Endothelial cell of umbilical vein (primary cell): Measurements from ENCODE around the gene WDR18. TPM values are rescaled to one million over a fixed set of nuclear protein-coding genes. Genes with fewer than 3 reads are reported as not detected.

ENCODE experiments used
- BruUV-seq: library from RNA; stranded (reverse); fragments of 400-500 nt; replicated peaks from 2 replicates; lab custom pipeline; 2021; lab: Mats Ljungman, UMichigan
- CTCF ChIA-PET: fragments of 300-600, 350-600 bp; sonication (Branson Sonifier 250); formaldehyde crosslinking; loops from one replicate; lab custom pipeline; 2021; ENCODE audit warnings: antibody characterized with exemption, inconsistent platforms; lab: Charles Lee
- POLR2A ChIA-PET: fragments of 300-600, 350-600 bp; sonication (Branson Sonifier 250); formaldehyde crosslinking; loops from one replicate; lab custom pipeline; 2021; ENCODE audit warnings: antibody characterized with exemption, inconsistent platforms; lab: Charles Lee
- DNase-seq: peaks from one replicate; pipeline ENCODE4 v3.0.0-alpha.2; 2011; ENCODE audit warnings: low read depth, low spot score
- FAIRE-seq: peaks from 2 replicates; lab custom pipeline; 2011; peaks lifted over from hg19 to GRCh38; lab: Jason Lieb, UNC
- H2AFZ ChIP-seq: 2 replicates; pipeline ENCODE4 v1.6.0; 2012; ENCODE audit warnings: low read depth, low read length, control low read depth, inconsistent platforms
- H3K27ac ChIP-seq: 2 replicates; pipeline ENCODE4 v1.5.1; 2011; ENCODE audit warnings: low read depth, mild to moderate bottlenecking, control low read depth, low read length, moderate library complexity; ENCODE audit not compliant: insufficient read depth
- H3K27me3 ChIP-seq, 2 experiments: 2 replicates each; pipeline versions ENCODE4 v1.6.0 to v1.6.1; 2011; ENCODE audit warnings: low read length in 2 of 2, mixed read lengths in 1 of 2; ENCODE audit not compliant: control insufficient read depth in 2 of 2, insufficient read depth in 2 of 2
- H3K36me3 ChIP-seq, 2 experiments: 2 replicates in 1 of 2; 3 replicates in 1 of 2; pipeline ENCODE4 v1.5.1; 2011; ENCODE audit warnings: low read length in 2 of 2, mild to moderate bottlenecking in 1 of 2, moderate library complexity in 1 of 2; ENCODE audit not compliant: control insufficient read depth in 2 of 2, insufficient read depth in 2 of 2; ENCODE audit errors: extremely low read depth in 1 of 2
- H3K4me1 ChIP-seq: 3 replicates; pipeline ENCODE4 v1.5.1; 2011; ENCODE audit warnings: mild to moderate bottlenecking, low read length; ENCODE audit not compliant: control insufficient read depth, insufficient read depth; ENCODE audit errors: extremely low read depth
- H3K4me2 ChIP-seq: 2 replicates; pipeline ENCODE4 v1.6.1; 2011; ENCODE audit warnings: low read length, control low read depth, mixed read lengths; ENCODE audit not compliant: insufficient read depth
- H3K4me3 ChIP-seq, 3 experiments: fragments of 200-600 bp in 1 of 3; sonication (generic), shearing (Covaris generic) in 1 of 3; replicated peaks in 1 of 3; 2 replicates each; pipeline ENCODE4 v1.5.1; 2011 to 2016; ENCODE audit warnings: control low read depth in 3 of 3, low read length in 3 of 3, mild to moderate bottlenecking in 2 of 3, inconsistent platforms in 1 of 3, low read depth in 1 of 3, moderate library complexity in 1 of 3; ENCODE audit not compliant: insufficient read depth in 1 of 3
- H3K79me2 ChIP-seq: 2 replicates; pipeline ENCODE4 v1.6.0; 2012; ENCODE audit warnings: low read length, inconsistent platforms; ENCODE audit not compliant: control insufficient read depth, insufficient read depth
- H3K9ac ChIP-seq: replicated peaks from 2 replicates; pipeline ENCODE3; 2011; ENCODE audit warnings: low read length, control low read depth; ENCODE audit not compliant: insufficient read depth; ENCODE audit errors: extremely low read depth
- H3K9me1 ChIP-seq: replicated peaks from 3 replicates; pipeline ENCODE4 v1.6.0; 2011; ENCODE audit warnings: mild to moderate bottlenecking, low read length; ENCODE audit not compliant: control insufficient read depth, insufficient read depth; ENCODE audit errors: extremely low read depth
- H3K9me3 ChIP-seq: replicated peaks from 2 replicates; pipeline ENCODE4 v1.5.1; 2012; ENCODE audit warnings: low read length, inconsistent platforms; ENCODE audit not compliant: control insufficient read depth, insufficient read depth
- H4K20me1 ChIP-seq: replicated peaks from 2 replicates; pipeline ENCODE3; 2011; ENCODE audit warnings: mild to moderate bottlenecking, low read length; ENCODE audit not compliant: control insufficient read depth, insufficient read depth; ENCODE audit errors: extremely low read depth
- CTCF ChIP-seq, 2 donors: IDR thresholded peaks; 1 replicate in 1 of 2; 2 replicates in 1 of 2; pipeline ENCODE4 v1.5.1; 2011; ENCODE audit warnings: low read length in 2 of 2, mild to moderate bottlenecking in 2 of 2, moderate library complexity in 2 of 2, control low read depth in 1 of 2, inconsistent platforms in 1 of 2, low read depth in 1 of 2; ENCODE audit not compliant: insufficient read depth in 1 of 2; ENCODE audit errors: extremely low read depth in 1 of 2
- EZH2 ChIP-seq: IDR thresholded peaks from 2 replicates; pipeline ENCODE4 v1.6.1; 2012; ENCODE audit warnings: borderline replicate concordance, low read depth, mild to moderate bottlenecking, moderate library complexity, low read length, inconsistent platforms; ENCODE audit not compliant: severe bottlenecking
- MAX ChIP-seq: IDR thresholded peaks from 2 replicates; pipeline ENCODE4 v1.6.1; 2011; ENCODE audit not compliant: insufficient read depth, insufficient read length
- dilution Hi-C: fragments of 300-500 bp; cut with MboI; formaldehyde crosslinking; loops from one replicate; pipeline ENCODE4 v1.15.0; 2019; ENCODE audit warnings: low sequenced_read_pairs; ENCODE audit not compliant: extremely low pct_ligation_motif_present
- intact Hi-C: fragments of 100-400 bp; cut with micrococcal nuclease; formaldehyde crosslinking; loops from one replicate; pipeline ENCODE4 v1.10.0; 2022
- polyA plus RNA-seq, 4 experiments: library from polyadenylated mRNA; depleted of rRNA in 3 of 4; stranded (reverse) in 3 of 4; unstranded in 1 of 4; fragments of >200 nt; gene quantifications; 2 replicates each; pipeline versions ENCODE4 v1.2.1 to v1.2.3, GENCODE V29; 2011 to 2012; ENCODE audit warnings: missing spikeins in 1 of 4
- total RNA-seq: library from RNA; stranded (reverse); gene quantifications from 2 replicates; pipeline ENCODE4 v1.2.3, GENCODE V29; 2021

Gene WDR18
- total and polyA plus RNA-seq, 2 donors (not counting 3 experiments of a cell fraction or from before 2014, with no cell fraction given): 54.8 to 102 TPM

- POLR2A ChIA-PET: no interaction called here
- no peaks in the 10 kb centered on the region for H3K79me2 ChIP-seq
Measured at GRCh38 chr19:943551-944170, 40.5 kb upstream of the WDR18 start.

More at GRCh38 chr19:943551-944170, 40.5 kb upstream of the WDR18 start:
- no peaks in the 10 kb centered on the region for H3K9me1 ChIP-seq
- H3K4me2 ChIP-seq: no peak overlapping the region
- H3K4me1 ChIP-seq: peaks cover 19% of the 10 kb centered on the region
- H2AFZ ChIP-seq: no peak overlapping the region
- H4K20me1 ChIP-seq: no peaks in the 10 kb centered on the region
- H3K27ac ChIP-seq: no peak overlapping the region
- no peaks in the 10 kb centered on the region for H3K27me3 ChIP-seq
- no peak overlapping the region for H3K9ac ChIP-seq
- no peak overlapping the region for H3K4me3 ChIP-seq
- FAIRE-seq (no peak), DNase-seq (no peak)
- intact Hi-C loops (no loop called here), dilution Hi-C loops (no loop called here)
- H3K36me3 ChIP-seq: no peaks in the 10 kb centered on the region
- no peaks in the 10 kb centered on the region for H3K9me3 ChIP-seq
- TF ChIP-seq CTCF (IDR thresholded peaks at IDR 0.05; ENCODE audit: extremely low read depth in 1 of 2, insufficient read depth in 1 of 2, low read depth in 1 of 2, low read length in 2 of 2): no peak
- no peak for TF ChIP-seq EZH2
- no peak for TF ChIP-seq MAX
- CTCF ChIA-PET: no interaction called here
- BruUV-seq: no TSS peak
